CD4-positive, alpha-beta T cell treated with Interleukin-1 beta for 1 hour (primary cell): ENCODE data around the gene LGALS9C.
"Not testable (repeated sequence)": the region's sequence is repeated elsewhere in the genome, so short reads cannot be mapped to it uniquely, and the experiment has no call there.

Experiments
- DNase-seq, 2 donors: peaks; one replicate each; pipeline ENCODE4 v3.0.0-alpha.2; 2020 to 2022

Gene LGALS9C

GRCh38 chr17:18542234-18542633 lies 65.6 kb downstream of the LGALS9C start:
- not testable (repeated sequence) for DNase-seq

GRCh38 chr17:18542907-18543306 lies 66.3 kb downstream of the LGALS9C start:
- DNase-seq: not testable (repeated sequence)
